ENCODE data around the gene HBEGF.

The HBEGF gene

DNA sequence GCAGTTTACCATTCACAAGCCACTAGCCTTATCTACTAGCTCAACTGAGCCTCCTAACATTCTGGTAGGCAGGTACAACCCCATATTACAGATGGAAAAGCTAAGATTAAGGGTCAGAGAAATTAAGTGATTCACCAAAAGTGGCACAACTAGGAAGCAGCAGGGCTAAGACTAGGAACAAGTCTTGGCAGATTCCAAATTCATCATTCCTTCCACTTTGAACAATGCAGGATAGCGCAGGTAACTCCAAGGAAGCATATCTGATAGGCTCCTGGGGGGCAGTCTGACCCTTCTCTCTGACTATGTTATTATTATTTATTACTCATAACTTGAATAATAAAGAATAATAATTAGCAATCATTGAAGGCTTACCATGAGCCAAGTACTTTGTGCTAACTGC lies 8.5 kb downstream of the HBEGF start:
- no peak for DNase-seq (ENCODE audit: low read depth in 2 of 2)

DNA sequence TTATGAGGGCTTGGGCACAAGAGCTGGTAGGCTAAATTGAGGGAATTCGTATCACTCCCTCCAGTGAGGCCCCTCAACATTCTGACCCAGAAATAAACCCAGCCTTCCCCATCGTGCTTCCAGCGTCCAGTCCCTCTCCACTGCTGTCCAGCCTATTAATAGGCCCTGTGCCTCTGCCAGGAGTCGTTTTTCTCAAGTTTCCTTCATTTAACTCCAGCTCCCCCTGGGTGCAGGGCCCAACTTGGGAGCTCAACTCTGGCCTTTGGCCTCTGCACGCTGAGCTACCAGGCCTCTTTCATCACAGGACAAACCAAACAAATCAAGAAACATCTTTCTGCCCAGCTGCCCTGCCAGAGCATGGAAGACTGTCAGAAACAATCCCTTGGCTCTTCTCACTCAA lies 10.0 kb downstream of the HBEGF start:
- no peak for DNase-seq (ENCODE audit: low read depth in 2 of 2)

DNA sequence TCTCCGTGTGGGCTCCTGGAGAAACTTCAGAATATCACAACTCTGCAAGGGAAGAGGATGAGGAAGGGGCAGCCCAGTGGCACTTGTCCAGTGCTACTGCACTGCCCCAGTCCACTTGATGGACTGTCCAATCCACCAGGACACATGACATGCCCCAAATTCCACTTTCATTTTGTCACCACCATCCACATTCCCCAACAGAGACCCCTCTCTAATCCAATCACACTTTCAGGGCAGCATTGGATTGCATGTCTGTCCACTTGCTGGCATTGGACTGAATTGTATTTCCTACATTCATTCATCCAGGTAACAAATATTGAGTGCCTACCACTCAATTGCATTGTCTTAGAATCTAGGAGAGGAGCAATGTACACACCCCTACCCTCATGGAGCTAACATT lies 14.8 kb downstream of the HBEGF start:
- DNase-seq (ENCODE audit: low read depth in 2 of 2) = no peak

DNA sequence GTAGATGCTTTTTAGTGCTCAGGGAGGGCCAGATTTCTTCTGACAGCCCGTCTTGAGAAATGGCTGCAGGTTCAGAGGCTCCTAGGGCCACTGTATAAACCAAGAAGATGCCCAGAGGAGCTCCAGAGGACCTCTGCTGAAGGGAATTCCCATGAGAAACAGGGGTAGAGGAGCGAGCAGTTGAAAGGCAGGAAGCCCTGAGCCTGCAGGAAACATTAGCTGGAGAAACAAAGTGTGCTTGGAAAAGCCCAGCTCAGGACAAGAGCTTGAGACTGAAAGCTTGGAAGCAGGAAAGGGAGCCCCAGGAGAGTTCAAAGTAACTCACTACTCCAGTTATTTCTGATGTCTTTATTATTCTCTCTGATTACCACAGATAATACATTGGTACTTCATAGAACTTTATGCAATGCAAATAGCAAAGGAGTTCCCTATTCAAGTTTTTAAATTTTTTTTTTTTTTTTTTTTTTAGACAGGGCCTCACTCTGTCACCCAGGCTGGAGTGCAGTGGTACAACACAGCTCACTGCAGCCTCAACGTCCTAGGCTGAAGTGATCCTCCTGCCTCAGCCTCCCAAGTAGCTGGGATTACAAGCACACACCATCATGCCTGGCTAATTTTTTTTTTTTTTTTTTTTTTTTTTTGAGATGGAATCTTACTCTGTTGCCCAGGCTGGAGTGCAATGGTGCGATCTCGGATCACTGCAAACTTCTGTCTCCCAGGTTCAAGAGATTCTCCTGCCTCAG lies 16.5 kb downstream of the HBEGF start:
- no peak for DNase-seq (ENCODE audit: low read depth in 2 of 2)

DNA sequence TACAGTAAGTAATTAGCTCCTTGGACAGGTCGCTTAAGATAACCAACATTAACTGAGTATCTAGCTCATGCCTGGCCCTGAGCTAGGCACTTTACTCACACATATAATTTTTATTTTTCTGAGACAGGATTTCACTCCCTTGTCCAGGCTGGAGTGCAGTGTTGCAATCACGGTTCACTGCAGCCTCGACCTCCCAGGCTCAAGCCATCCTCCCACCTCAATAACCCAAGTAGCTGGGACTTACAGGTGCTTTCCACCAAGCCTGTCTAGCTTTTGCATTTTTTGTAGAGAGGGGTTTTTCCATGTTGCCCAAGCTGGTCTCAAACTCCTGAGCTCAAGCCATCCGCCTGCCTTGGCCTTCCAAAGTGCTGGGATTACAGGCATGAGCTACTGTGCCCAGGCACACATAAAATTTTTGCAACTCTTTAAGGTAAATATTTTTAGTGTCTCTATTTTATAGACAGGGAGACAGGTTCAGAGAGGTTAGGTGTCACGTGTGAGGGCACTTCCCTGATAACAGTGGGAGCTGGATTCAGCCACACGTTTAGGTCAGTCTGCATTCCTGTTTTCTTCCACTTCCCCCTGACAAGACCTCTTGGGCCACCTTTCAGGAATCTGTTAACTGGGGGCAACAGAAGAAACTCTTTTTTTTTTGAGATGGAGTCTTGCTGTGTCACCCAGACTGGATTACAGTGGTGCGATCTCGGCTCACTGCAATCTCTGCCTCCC lies 18.2 kb downstream of the HBEGF start:
- DNase-seq (ENCODE audit: low read depth in 2 of 2) = no peak

DNA sequence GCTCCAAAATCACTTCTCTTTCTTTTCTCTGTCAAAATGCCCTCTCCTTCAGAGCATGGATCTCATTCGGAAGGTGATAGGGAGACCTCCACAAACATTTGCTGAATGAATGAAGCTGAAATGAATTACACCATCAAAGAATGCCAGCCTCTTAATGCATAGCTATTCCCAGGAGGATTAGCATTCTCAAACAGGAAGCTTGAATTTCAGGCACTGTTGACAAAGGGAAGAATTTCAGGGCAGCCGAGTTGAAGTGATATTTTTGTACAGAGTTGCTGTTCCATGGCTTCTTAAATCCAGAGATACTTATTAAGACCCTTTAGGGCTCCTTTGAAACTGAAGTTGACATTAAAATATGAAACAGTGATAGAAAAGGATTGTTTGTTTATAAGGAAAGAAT lies 18.8 kb downstream of the HBEGF start:
- no peak for DNase-seq (ENCODE audit: low read depth in 2 of 2)

DNA sequence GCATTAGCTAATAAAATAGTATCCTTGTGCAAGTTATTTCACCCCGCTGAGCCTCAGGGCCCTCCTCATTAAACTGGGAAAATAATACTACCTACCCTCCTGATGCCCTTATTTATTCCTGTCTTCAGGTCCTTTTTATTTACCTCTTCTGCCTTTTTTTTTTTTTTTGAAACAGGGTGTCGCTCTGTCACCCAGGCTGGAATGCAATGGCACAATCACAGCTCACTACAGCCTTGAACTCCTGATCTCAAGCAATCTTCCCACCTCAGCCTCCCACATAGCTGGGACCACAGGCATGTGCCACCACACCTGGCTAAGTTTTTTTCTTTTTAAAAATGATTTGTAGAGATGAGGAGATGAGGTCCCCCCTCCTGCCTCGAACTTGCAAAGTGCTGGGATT lies 20.9 kb downstream of the HBEGF start:
- DNase-seq (ENCODE audit: low read depth in 2 of 2) = no peak

DNA sequence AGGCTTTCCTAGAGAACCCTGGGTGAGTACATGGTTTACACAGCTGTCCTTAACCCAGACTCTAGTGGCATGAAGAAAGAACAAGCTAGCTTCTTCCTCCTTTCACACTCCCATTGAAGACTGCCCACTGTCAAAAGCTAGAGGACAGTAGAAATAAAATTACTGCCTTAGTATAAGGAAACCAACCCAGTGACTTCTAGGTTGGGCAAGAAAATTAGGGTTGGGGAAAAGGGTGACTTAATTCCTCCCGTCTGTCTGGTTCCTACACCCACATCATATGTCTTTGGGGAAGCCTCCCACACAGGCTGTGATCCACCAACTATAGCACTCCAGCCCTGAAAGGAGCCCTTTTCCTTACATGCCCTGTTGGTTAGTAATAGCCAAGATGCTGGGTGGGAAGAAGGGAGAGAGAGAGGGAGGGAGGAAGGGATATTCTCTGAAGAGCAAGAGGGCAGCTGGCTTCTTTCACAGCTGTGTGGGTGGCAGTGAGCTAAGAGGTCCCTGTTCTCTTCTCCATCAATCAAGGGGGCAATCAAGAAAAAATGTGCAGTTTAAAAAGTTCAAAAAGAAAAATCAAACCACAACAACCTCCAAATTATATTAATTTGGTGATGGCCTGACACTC lies 21.7 kb downstream of the HBEGF start:
- no peak for DNase-seq (ENCODE audit: low read depth in 2 of 2)

DNA sequence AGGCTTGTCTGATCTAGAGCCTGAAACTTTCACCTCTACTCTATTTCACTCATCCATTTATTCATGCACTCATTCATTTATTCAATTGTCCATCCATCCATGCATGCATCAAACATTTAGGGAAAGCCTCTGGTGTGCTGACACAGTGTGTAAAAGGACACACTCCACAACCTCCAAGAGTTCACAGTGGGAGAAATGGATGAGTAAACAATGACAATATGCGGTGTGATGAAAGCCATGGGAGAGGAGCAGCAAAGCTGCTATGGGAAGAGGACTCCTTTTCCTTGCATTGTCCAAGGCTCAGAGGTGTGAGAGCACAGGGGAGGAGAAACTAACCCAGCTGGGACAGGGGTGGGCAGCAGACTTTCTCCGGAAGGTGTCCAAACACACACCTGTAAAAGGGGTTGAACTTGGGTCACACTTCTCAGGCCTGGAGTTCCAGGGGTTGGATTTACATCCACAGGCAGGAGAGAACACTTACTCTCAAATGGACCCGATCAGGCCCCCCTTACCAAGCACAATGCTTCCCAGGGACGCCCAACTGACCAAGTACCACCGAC lies 22.3 kb downstream of the HBEGF start:
- DNase-seq (ENCODE audit: low read depth in 2 of 2) = no peak

DNA sequence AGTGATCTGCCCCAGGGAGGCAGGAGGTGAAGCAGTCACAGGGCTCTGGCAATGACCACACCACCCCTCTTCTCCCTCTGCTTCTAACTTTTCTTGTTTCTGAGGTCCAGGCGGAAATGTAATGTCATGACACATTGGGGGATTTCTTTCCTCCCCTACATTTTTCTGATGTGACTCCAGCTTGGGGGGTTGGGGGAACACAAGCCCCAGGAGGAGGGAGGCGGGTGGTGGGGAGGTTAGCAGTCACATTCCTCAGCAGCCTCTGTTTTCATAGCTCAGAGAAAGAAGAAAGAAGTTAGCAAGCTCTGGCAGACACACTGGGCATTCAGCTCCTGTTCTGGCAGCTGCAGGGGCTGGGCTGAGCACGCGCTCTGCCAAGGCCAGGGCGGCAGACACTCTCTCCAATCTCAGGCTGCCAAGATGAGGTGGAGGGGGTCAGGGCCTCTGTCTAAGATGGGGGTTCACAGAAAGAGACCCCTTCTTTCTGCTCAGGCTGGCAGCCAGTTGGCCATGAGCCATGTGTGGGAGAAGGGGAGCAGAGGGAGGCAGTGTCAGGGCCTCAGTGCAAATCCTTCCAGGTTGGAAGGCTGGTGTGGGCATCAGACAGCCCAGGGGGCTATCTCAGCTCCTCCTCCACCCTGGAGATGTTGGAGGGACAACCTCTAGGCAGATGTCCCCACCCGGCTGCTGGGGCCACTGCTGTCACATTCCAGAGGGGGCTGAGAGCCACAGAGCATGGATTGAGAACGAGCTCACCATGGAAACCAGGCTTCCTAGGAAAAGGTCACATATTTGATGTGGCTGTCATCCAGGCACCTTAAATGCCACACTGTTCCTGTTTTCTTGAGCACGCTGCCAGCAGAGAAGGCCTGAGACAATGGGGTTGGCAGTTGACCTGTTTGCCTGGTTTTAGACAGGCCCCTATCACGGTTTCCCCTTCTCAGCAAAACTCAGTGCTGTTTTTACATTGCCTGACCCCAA lies 23.4 kb downstream of the HBEGF start:
- no peak for DNase-seq (ENCODE audit: low read depth in 2 of 2)

DNA sequence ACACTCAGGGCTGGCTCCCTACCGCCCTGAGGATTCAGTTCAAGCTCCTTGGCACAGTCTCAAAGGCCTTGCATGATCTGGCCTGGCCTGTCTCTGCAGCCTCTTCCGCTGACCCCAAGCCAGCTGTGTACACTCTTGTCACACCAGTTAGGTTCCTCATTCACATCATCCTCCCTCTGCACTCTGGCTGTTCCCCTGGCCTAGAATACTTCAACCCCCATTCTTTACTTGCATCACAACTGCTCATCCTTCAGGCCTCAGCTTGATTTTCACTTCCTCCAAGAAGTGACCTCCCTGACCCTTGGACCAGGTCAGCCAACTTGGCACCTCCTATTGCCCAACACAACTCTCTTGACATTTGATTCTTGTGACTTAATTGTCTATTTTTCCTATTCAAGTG lies 24.6 kb downstream of the HBEGF start:
- DNase-seq (ENCODE audit: low read depth in 2 of 2) = no peak

DNA sequence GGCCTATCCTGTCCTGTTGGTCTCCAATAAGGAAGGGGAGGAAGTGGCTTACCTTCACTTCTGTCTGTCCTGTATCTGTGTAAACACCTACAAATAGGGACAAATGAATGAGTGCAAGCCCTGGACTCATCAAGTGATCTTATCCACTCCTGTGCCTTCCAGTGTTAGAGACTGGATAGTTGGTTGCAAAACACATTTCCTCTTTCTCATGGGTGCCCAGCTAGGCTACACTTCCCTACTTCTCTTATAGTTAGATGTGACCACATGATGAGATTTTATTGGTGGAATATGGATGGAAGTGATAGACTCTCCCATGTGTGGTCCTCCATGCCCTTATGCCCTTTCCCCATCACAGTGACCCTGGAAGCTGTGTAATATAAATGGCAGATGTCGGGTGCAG lies 26.6 kb downstream of the HBEGF start:
- no peak for DNase-seq (ENCODE audit: low read depth in 2 of 2)

DNA sequence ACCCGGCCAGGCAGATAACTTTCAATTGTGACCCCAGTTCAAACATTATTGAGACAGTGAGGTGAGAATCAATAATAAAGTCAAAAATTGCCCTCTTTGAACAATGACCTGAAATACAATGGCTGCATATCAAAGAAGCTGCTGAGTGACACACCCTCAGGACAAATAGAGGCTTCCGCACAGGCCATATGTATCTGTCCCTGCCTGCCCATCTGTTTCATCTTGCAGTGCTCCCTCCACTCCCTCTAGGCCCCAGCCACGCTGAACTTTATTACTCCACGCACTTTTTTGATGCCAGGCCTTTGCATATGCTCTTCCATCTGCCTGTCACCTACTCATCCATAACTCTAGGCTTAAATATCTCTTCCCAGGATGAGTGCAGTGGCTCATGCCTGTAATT lies 27.6 kb downstream of the HBEGF start:
- DNase-seq (ENCODE audit: low read depth in 2 of 2) = no peak

DNA sequence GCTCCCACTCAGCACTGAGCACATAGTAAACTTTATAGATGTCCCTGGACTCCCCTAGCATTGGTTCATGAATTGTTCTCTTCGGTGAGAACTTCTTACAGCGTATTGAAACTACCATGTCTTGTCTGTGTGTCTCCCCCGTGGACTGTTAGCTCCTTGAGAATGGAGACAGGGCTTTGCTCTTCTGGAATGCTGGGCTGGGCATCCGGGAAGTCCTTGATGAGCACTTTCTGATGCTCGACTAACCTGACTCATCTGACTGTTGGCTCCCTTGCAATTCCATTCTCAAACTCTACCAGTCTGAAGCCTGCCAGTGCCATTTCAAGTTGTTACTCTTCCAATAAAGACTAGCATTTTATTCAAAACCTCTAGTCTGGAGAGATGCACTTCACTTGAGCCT lies 28.5 kb downstream of the HBEGF start:
- DNase-seq (ENCODE audit: low read depth in 2 of 2) = no peak

DNA sequence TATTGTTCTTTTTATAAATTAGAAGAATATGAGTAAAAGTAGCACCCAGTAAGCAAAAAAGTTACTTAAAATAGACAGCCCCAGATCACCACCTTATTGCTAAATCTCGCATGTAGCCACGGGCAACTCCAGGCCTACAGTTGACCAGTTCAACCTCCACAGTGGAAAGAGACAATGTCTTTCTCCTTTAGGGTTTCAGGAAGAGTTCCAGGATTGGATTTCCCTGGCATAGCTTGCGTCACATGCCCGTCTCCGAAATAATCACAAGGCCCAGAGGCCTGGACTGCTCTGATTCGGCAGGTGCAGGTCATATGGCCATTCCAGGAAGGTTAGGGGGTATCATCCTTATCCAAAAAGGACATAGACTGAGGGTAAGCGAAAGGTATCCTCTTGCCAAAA lies 33.6 kb downstream of the HBEGF start:
- no peak for DNase-seq (ENCODE audit: low read depth in 2 of 2)

DNA sequence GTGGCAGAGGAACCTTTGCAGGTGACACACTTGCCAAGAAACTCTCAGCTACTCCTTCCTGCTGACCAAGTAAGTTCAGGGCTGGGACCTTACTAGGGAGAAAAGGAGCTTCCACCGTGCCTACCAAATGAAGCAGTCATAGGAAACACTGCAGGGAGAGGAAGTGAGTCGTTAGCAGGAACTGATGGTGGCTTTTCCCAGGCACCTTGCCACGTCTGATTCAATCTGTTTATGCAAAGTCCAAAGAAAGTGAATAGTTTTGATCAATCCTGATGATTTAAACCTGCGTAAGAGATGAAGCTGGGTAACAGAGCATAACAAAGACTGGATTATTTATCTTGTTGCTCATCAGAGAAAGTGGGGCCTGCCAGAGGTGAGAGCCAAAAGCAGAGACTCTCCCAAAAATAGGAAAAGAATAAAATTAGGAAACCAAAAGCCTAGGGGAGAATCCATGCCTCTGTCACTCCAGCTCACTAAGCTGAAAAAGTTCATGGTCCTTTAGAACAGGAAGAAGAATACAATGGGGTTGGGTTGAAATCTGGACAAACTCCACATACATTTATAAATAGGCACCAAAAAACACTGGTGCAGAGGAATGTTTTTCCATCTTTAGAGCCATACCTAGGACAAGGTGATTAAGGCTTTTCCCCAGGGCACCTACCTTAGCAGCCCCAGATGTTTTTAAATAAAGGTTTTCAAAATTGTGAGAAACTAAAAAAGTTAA lies 34.2 kb downstream of the HBEGF start:
- no peak for DNase-seq (ENCODE audit: low read depth in 2 of 2)

DNA sequence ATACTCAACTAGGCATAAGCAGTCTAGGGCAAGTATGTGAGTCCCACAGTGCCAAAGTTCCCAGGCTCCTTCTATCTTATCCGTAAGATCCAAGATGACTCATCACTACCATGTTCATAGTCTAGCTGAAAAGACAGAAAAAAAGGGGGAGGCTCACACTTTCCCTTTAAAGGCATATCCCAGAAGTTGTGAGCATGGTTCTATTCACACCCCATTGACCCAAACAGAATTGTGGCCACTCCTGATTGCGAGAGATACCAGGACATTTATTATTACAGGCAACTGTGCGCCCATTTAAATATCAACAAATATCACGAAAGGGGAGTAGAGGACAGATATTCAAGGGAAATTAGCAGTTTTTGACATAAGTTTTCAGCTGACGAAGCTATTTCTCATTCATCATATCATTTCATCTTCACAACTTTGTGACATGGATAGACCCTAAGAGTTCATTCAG lies 35.4 kb downstream of the HBEGF start:
- DNase-seq (ENCODE audit: low read depth in 2 of 2) = no peak

DNA sequence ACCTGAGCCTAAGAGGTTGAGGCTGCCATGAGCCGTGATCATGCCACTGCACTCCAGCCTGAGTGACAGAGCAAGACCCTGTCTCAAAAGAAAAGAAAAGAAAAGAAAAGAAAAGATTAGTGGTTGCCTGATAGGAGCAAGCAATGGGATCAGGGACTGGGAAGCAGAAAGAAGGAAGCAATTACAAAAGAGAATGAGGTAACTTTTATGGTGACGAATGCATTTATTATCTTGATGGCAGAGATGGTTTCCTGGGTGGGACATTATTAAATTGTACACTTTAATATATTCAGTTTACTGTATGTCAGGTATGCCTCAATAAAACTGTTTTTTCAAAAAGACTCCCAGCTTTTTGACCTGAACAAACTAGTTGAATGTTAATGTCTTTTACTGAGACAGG lies 36.0 kb downstream of the HBEGF start:
- DNase-seq (ENCODE audit: low read depth in 2 of 2) = no peak

DNA sequence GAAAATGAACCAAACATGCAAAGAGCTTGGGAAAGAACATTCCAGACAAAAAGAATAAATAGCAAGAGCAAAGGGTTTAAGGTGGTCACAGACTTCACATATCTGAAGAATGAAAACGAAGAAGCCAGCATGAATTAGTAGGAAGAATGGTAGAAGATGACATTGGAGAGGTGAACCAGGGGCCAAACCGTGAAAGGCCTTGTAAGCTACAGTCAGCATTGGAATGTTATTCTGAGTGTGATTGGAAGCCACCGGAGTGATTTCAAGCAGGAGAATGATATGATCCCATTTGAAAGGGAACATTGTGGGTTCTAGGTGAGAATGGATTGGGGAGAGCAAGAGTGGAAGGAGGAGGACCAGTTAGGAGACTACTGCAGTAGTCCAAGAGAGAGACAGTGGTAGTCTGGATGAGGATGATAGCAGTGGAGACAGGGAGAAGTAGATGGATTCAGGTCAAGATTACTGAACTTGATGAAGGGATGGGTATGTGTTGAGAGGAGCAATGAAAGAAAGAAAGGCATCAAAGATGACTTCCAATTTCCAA lies 36.6 kb downstream of the HBEGF start:
- no peak for DNase-seq (ENCODE audit: low read depth in 2 of 2)

DNA sequence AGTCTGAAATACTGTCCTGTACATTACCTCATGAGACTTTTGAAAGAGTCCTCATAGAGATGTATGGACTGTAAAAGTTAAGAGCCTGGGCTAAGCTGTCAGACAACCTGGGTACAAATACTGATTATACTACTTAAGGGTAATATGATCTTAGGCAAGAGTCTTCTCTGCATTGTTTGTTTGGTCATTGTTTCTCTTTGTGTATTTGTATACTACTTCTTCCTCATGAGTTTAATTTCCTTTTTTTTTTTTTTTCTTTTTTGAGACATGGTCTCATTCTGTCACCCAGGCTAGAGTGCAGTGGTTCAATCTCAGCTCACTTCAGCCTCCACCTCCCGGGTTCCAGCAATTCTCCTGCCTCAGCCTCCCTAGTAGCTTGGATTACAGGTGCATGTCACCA lies 40.9 kb downstream of the HBEGF start:
- DNase-seq (ENCODE audit: low read depth in 2 of 2) = no peak

DNA sequence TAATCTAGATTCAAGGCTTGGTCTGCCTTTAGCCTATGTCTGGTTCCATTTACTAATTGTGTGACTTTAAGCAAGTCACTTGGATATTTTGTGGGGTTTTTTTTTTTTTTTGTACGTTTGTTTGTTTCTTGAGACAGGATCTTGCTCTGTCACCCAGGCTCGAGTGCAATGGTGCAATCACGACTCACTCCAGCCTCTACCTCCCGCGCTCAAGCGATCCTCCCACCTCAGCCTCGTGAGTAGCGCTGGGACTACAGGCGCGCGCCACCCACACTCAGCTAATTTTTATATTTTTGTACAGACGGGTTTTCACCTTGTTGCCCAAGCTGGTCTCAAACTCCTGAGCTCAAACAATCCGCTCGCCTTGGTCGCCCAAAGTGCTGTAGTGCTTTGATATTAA lies 42.4 kb downstream of the HBEGF start:
- DNase-seq (ENCODE audit: low read depth in 2 of 2) = no peak
